GM15510 (cell line): ENCODE data around the gene SUSD3.

Experiments used
- POLR2A ChIP-seq: IDR thresholded peaks from 3 replicates; pipeline ENCODE4 v1.6.1; 2011; ENCODE audit warnings: borderline replicate concordance; ENCODE audit not compliant: insufficient read length; ENCODE audit errors: extremely low read depth

The SUSD3 gene

DNA sequence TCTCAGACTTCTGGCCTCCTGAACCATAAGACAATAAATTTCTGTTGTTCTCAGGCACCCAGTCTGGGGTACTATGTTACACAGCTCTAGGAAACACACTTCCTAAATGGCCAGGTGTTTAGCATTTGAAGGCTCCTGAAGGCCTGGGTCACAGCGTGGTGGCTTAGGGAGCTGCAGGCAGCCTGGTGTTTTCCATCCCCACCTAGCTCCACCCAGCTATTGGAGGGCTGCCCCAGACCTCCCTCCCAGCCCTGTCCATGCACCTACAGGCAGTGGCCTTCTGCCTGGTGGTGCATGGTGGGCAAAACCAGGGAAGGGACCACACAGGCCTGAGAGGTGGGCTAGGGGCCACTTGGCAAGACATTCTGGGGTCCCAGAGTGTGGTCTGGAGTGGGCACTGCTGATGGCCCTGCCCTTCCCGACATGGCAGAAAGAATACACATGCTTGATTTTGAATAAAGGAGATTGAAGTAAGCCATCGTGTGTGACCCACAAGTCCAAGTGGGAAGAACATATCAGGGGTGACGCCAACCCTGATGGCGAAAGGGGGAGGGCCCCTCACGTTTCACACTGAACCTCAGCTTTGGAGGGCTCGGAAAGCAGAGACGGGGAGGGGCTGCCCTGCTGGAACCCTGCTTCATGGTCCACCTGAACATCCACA, 1.3 kb upstream of the SUSD3 start:
- no peak for TF ChIP-seq POLR2A

GRCh38 chr9:93057703-93058354, 672 bp upstream of the SUSD3 start:
- no peak for TF ChIP-seq POLR2A

DNA sequence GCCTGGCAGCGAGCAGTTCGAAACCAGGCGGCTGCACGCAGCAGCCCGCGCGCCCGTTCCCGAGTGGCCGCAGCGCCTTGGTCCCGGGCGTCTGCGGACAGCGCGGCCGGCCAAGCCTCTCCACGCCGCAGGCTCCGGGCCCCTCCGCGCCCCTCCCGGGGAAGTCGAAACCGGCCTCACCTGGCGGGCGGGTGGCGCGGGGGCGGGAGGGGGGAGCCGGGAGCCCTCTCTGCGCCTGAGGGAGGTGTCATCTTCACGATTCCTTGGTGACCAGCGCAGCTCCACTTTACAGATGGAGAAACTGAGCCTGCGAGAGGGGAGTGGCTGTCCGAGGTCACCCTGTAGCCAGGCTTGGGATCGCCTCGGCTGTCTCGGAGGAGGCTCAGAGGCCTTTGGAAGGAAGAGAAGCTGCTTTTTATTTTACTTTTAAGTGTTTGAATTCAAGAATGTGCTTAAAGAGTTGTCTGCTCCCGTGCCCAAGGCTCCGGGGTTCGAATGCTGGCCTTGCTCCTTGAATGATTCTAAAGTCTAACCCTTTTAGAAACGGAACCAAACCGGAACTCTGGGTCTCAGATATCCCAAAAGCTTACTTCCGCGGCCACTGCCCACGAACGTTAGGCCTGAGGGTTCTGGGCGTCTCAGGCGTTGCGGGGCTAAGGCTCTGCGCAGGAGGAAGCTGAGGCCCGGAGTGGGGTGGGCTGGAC, 662 bp downstream of the SUSD3 start:
- no peak for TF ChIP-seq POLR2A

DNA sequence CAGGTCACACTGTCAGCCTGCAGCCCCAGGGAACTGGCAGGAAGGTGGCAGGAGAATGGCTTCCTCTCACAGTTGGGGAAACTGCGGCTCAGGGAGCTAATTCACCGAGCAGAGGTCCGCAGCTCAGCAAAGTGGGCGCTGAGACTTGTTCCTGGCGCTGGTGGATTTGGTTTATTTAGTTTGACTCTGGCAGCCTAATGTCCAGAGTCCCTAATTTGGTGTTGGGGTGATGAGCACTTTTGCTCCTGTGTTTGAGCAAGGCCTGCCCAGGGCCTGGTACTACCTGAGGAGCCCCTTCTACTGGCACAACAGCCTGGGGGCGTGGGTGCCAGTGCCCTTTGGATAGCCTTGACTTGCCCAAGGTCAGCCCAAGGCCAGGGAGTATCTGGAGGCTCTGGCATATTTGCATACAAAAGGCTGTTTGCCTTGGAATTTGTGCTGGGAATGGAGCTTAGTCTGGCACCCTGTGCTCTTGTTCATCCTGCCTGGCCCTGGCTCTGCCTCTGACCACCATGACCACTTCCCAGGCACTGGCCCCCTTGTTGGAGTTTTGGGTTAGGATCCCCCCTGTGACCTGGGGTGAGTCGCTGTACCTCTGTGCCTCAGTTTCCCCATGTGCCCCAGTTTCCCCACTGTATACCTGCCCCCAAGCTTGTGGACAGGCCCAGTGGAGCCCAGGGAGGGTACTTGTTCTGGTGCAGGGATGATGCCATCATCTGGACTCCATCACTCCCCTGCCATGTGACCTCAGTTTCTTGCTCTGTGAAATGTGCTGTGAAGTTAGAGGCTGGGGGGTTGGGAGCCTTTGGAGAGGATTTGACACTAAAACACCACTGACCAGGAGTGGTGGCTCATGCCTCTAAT, 1.4 kb downstream of the SUSD3 start:
- no peak for TF ChIP-seq POLR2A

- no peak for TF ChIP-seq POLR2A
Observed at GRCh38 chr9:93060746-93061259, 2.3 kb downstream of the SUSD3 start.

DNA sequence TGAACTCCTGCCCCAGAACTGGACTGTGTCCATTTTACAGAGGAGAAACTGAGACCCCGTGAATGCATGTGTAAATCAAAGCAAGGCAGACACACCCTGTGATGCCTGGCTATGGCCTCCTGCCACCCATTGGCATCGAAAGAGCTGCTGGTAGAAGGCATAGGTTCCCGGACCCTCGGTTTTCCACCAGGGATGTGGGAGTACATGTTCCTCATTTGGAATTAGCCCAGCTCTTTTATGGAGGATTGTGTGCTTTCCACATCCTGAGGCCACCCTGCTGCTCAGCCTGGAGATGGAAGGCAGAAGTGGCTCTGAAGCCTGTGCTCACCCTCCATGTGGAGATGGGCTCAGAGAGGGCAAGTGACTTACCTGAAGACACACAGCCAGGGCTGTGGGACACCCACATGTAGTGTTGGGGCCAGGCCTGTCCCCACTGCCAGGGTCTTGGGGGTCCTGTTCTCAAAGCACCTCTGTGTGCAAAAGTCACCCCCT, 2.8 kb downstream of the SUSD3 start:
- no peak for TF ChIP-seq POLR2A

DNA sequence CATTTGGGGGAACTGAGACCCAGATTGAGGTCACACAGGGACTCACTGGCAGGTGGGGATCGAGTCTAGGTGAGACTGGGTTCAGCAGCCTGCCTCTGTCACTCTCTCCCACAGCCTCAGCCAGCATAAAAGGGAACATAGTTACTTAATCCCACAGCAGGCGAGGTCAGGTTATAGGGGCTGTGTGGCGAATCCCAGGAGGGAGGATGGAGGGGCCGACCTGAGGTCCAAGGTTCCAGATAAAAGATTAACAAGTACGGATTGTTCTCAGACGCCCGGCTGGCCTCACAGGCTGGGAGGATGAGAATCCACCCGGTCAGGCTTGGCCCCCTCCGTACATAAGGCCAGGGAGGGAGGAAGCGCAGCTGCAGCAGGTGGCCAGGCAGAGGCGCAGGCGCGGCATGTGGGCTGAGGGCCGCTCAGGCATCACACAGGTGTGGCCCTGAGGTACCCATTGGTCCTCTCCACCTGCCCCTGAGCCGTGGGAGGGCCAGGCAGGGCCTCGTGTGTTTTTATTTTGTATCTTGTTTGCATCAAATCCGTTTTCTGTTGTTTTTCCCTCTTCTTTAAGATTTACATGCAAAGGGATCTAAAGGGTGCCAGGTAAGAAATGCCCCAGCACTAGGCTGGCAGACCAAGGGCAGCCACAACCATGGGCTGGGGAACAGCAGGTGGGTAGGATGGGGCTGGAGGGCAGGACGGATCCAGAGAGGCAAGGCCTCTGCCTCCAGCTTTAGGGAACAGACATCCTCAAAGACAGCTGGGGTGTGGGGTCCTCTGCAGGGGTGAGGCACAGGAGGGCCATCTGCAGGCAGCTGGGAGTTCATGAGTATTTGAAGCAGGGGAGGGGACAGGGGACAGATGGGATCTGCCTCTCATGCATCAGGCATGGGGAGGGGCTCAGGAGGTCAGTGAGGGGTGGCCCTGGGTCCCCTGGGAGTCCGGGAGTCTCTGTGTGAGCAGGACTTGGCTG, 3.6 kb downstream of the SUSD3 start:
- TF ChIP-seq POLR2A, result peak; percentile 13

GRCh38 chr9:93064392-93065134, 6.1 kb downstream of the SUSD3 start:
- TF ChIP-seq POLR2A, result peak; percentile 29

DNA sequence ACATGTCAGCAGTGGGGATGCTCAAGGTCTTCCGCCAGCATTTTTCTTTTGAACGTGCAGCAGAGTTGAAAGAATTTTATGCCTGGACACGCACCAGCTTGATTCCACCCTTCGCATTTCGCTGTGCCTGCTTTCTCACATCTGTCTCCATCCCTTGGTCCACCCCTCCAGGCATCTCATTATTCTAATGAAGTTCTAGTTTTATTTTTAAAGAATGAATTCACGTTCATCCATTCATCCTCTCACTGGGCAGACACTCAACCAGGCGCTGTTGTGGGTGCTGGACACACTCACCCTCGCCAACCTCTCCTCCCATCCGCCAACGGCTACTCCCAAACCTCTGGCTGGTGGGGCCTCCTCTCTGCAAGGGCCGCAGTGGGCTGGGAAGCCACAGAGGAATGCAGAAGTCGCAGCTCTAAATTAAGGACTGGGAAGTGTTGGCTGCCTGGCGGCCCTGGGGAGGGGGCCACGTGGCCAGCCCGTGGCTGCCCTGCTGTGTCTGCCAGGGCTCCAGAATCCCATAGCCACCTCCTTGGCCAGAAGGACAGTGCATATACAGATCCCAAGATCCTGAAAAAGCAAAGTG, 6.7 kb downstream of the SUSD3 start:
- TF ChIP-seq POLR2A, result no peak

GRCh38 chr9:93066978-93067603, 8.6 kb downstream of the SUSD3 start:
- TF ChIP-seq POLR2A, result no peak

- TF ChIP-seq POLR2A, result no peak
Observed at GRCh38 chr9:93068956-93069355, 10.5 kb downstream of the SUSD3 start.

- TF ChIP-seq POLR2A, result no peak
Observed at GRCh38 chr9:93071464-93071863, 13.0 kb downstream of the SUSD3 start.
